Measurements from ENCODE around the gene MICALL2.

The MICALL2 gene

GRCh38 chr7:1466524-1467271 lies 7.4 kb upstream of the MICALL2 start:
- no peak for DNase-seq

- no peak for DNase-seq
Observed at GRCh38 chr7:1464694-1465093, 5.4 kb upstream of the MICALL2 start.

- DNase-seq = no peak
Observed at GRCh38 chr7:1463676-1464223, 4.5 kb upstream of the MICALL2 start.

GRCh38 chr7:1461646-1462375 lies 2.5 kb upstream of the MICALL2 start:
- no peak for DNase-seq

GRCh38 chr7:1460821-1461645 lies 1.8 kb upstream of the MICALL2 start:
- DNase-seq = no peak

GRCh38 chr7:1459920-1460820 lies 900 bp upstream of the MICALL2 start:
- no peak for DNase-seq

- DNase-seq = peak; percentile 97
Observed at GRCh38 chr7:1459512-1459892, 232 bp upstream of the MICALL2 start.

GRCh38 chr7:1457949-1458682 lies 1.2 kb downstream of the MICALL2 start:
- DNase-seq = no peak

GRCh38 chr7:1457059-1457948 lies 2.0 kb downstream of the MICALL2 start:
- DNase-seq = no peak

GRCh38 chr7:1455955-1456354 lies 3.3 kb downstream of the MICALL2 start:
- DNase-seq = no peak

GRCh38 chr7:1455241-1455939 lies 3.9 kb downstream of the MICALL2 start:
- no peak for DNase-seq

- DNase-seq = no peak
Observed at GRCh38 chr7:1454542-1454941, 4.7 kb downstream of the MICALL2 start.

- no peak for DNase-seq
Observed at GRCh38 chr7:1452205-1452604, 7.1 kb downstream of the MICALL2 start.

GRCh38 chr7:1450987-1451386 lies 8.3 kb downstream of the MICALL2 start:
- no peak for DNase-seq

- no peak for DNase-seq
Observed at GRCh38 chr7:1450431-1450830, 8.8 kb downstream of the MICALL2 start.

GRCh38 chr7:1449951-1450350 lies 9.3 kb downstream of the MICALL2 start:
- DNase-seq = no peak

- DNase-seq = no peak
Observed at GRCh38 chr7:1449501-1449900, 9.8 kb downstream of the MICALL2 start.

GRCh38 chr7:1448958-1449357 lies 10.3 kb downstream of the MICALL2 start:
- no peak for DNase-seq

- no peak for DNase-seq
Observed at GRCh38 chr7:1447551-1448244, 11.6 kb downstream of the MICALL2 start.
